Measurements from ENCODE around the gene TLCD4. TPM values are rescaled to one million over a fixed set of nuclear protein-coding genes. Genes with fewer than 3 reads are reported as not detected.

The TLCD4 gene
- total RNA-seq, 1 experiment from 2014 or later = 1.8 TPM

GRCh38 chr1:95093296-95093695 lies 23.9 kb upstream of the TLCD4 start:
- H2BK5ac ChIP-seq (ENCODE audit: insufficient read length, low read length) = no peak overlapping the region
- no peaks in the 10 kb centered on the region for H3K27me3 ChIP-seq (ENCODE audit: insufficient read depth, low read length)
- no peak overlapping the region; a peak in 1 of 7 replicates for H3K27ac Mint-ChIP-seq
- no peak overlapping the region for H3T11ph ChIP-seq (ENCODE audit: low read length)
- no peak overlapping the region for H2BK120ac ChIP-seq (ENCODE audit: low read depth, low read length, poor library complexity, severe bottlenecking)
- H3K23ac ChIP-seq (ENCODE audit: insufficient read length, low read depth, low read length) = no peak overlapping the region
- no peaks in the 10 kb centered on the region for H3K23me2 ChIP-seq (ENCODE audit: insufficient read length, low read depth, low read length, poor library complexity, severe bottlenecking)
- no peaks in the 10 kb centered on the region for H3K79me1 ChIP-seq (ENCODE audit: insufficient read depth, low read depth, low read length, poor library complexity, severe bottlenecking)
- H2AFZ ChIP-seq (ENCODE audit: low read length) = no peak overlapping the region
- no peak overlapping the region for H3K18ac ChIP-seq (ENCODE audit: insufficient read length, low read depth, low read length)
- no peak overlapping the region for H2BK15ac ChIP-seq (ENCODE audit: low read depth, low read length)
- no peak overlapping the region for H2AK5ac ChIP-seq (ENCODE audit: insufficient read length, low read length)
- no peaks in the 10 kb centered on the region for H4K20me1 ChIP-seq (ENCODE audit: control insufficient read depth, insufficient read depth, insufficient read length)
- no peak overlapping the region for H3K4me2 ChIP-seq (ENCODE audit: insufficient read depth, insufficient read length, low read length)
- no peak overlapping the region for H3K14ac ChIP-seq (ENCODE audit: insufficient read depth, low read length)
- no peak overlapping the region for H3K4me3 Mint-ChIP-seq
- no peak overlapping the region for H4K91ac ChIP-seq (ENCODE audit: insufficient read length, low read depth, low read length)
- no peaks in the 10 kb centered on the region for H3K79me2 ChIP-seq (ENCODE audit: insufficient read depth, low read length)
- no peaks in the 10 kb centered on the region for H3K9me3 ChIP-seq (ENCODE audit: control insufficient read depth, low read depth, low read length)
- H3K4me1 ChIP-seq (ENCODE audit: insufficient read depth, low read length) = no peaks in the 10 kb centered on the region
- H3K9me3 Mint-ChIP-seq = peaks cover 2 to 11% of the 10 kb centered on the region in 2 experiments; a peak in 4 of 5 replicates
- no peak overlapping the region for H2BK12ac ChIP-seq (ENCODE audit: insufficient read length, low read depth, low read length)
- H4K5ac ChIP-seq (ENCODE audit: insufficient read length, low read depth, low read length) = no peak overlapping the region
- TF ChIP-seq CTCF (conservative IDR thresholded peaks at IDR 0.05) = no peak
- H2BK20ac ChIP-seq (ENCODE audit: low read depth, low read length, poor library complexity, severe bottlenecking) = no peak overlapping the region
- no peak overlapping the region for H3K27ac ChIP-seq (ENCODE audit: insufficient read length, low read depth, low read length)
- DNase-seq = no peak
- H3K9ac ChIP-seq (ENCODE audit: extremely low read depth, insufficient read length, low read length) = no peak overlapping the region
- H4K8ac ChIP-seq (replicated peaks; ENCODE audit: insufficient read length, low read depth, low read length) = no peak overlapping the region
- H3K56ac ChIP-seq (ENCODE audit: insufficient read length, low read depth, low read length) = no peak overlapping the region
- no CpG with 5 or more reads among the region's 1 CpG for WGBS (ENCODE audit: extremely low coverage, insufficient read length, low lambda C conversion rate)
- H3K4me1 Mint-ChIP-seq = no peaks in the 10 kb centered on the region
- no peaks in the 10 kb centered on the region; the same call in 1 of the 2 replicates for H3K27me3 Mint-ChIP-seq (ENCODE audit: low read depth)
- no peak overlapping the region for H3K4ac ChIP-seq (ENCODE audit: low read depth, low read length)
- peaks cover 0 to 11% (median 0%) of the 10 kb centered on the region in 3 experiments; a peak in 3 of 7 replicates for H3K36me3 Mint-ChIP-seq (ENCODE audit: insufficient read depth in 1 of 3, low read depth in 3 of 3)

Measured in H9 (cell line).